Neural cell (in vitro differentiated cells): ENCODE measurements around the gene CPA3. TPM values are rescaled to one million over a fixed set of nuclear protein-coding genes. Genes with fewer than 3 reads are reported as not detected.

Experiments used
- H2AFZ ChIP-seq: fragments of 200-600, 300-800 bp; sonication (generic), shearing (Covaris generic); 2 replicates; pipeline ENCODE4 v1.6.0; 2014; ENCODE audit warnings: low read depth, mild to moderate bottlenecking, antibody characterized with exemption, low read length, moderate library complexity
- H3F3A ChIP-seq: fragments of 200-600 bp; shearing (Covaris generic); 2 replicates; pipeline ENCODE4 v1.6.1; 2016; ENCODE audit warnings: mild to moderate bottlenecking, moderate library complexity, mixed read lengths, antibody characterized with exemption, low read length; ENCODE audit not compliant: insufficient read depth, poor library complexity, severe bottlenecking
- H3K27ac ChIP-seq: fragments of 200-600, 300-800 bp; sonication (generic), shearing (Covaris generic); 2 replicates; pipeline ENCODE4 v1.5.1; 2014; ENCODE audit warnings: mild to moderate bottlenecking, low read length, moderate library complexity
- H3K27me3 ChIP-seq: fragments of 300-800, 200-600 bp; sonication (generic), shearing (Covaris generic); 2 replicates; pipeline ENCODE4 v1.6.0; 2014; ENCODE audit warnings: mild to moderate bottlenecking, low read depth, low read length, moderate library complexity; ENCODE audit not compliant: insufficient read depth
- H3K36me3 ChIP-seq: fragments of 300-800, 200-600 bp; sonication (generic), shearing (Covaris generic); 2 replicates; pipeline ENCODE4 v1.5.1; 2014; ENCODE audit warnings: mild to moderate bottlenecking, antibody characterized with exemption, low read length, moderate library complexity; ENCODE audit not compliant: insufficient read depth
- H3K4me2 ChIP-seq: fragments of 300-800, 200-600 bp; sonication (generic), shearing (Covaris generic); 2 replicates; pipeline ENCODE4 v1.6.0; 2014; ENCODE audit warnings: mild to moderate bottlenecking, low read length
- H3K4me3 ChIP-seq: fragments of 300-800, 200-600 bp; sonication (generic), shearing (Covaris generic); 2 replicates; pipeline ENCODE4 v1.5.1; 2014; ENCODE audit warnings: mild to moderate bottlenecking, low read length, moderate library complexity
- H3K79me2 ChIP-seq: fragments of 200-600 bp; shearing (Covaris generic); replicated peaks from 2 replicates; pipeline ENCODE4 v1.6.0; 2014; ENCODE audit warnings: mild to moderate bottlenecking, low read length, moderate library complexity; ENCODE audit not compliant: insufficient read depth
- H3K9ac ChIP-seq: fragments of 300-800, 200-600 bp; sonication (generic), shearing (Covaris generic); 2 replicates; pipeline ENCODE4 v1.6.1; 2016; ENCODE audit warnings: mild to moderate bottlenecking, low read length, mixed read lengths
- H3K9me2 ChIP-seq: fragments of 200-600 bp; shearing (Covaris generic); 2 replicates; pipeline ENCODE4 v1.6.1; 2016; ENCODE audit warnings: mild to moderate bottlenecking, low read length, mixed read lengths; ENCODE audit not compliant: insufficient read depth
- H3K9me3 ChIP-seq: fragments of 200-600, 300-800 bp; sonication (generic), shearing (Covaris generic); 2 replicates; pipeline ENCODE4 v1.6.1; 2016; ENCODE audit warnings: mild to moderate bottlenecking, mixed run types, low read length, moderate library complexity, mixed read lengths
- H4K20me1 ChIP-seq: fragments of 200-600 bp; shearing (Covaris generic); 2 replicates; pipeline ENCODE4 v1.6.1; 2016; ENCODE audit warnings: mild to moderate bottlenecking, mixed run types; ENCODE audit not compliant: insufficient read depth
- CTCF ChIP-seq: fragments of 450-650 bp; IDR thresholded peaks from 2 replicates; pipeline ENCODE4 v1.5.1; 2014; ENCODE audit warnings: antibody characterized with exemption, mild to moderate bottlenecking, moderate library complexity; ENCODE audit not compliant: poor library complexity, severe bottlenecking
- EP300 ChIP-seq: fragments of 450-650 bp; conservative IDR thresholded peaks from 2 replicates; pipeline ENCODE4 v1.6.1; 2014; ENCODE audit warnings: antibody characterized with exemption, mild to moderate bottlenecking, moderate library complexity; ENCODE audit not compliant: poor library complexity, severe bottlenecking
- EZH2 ChIP-seq: fragments of 200-600, 300-800 bp; shearing (Covaris generic), sonication (generic); IDR thresholded peaks from 2 replicates; pipeline ENCODE4 v1.6.1; 2014; ENCODE audit warnings: antibody characterized with exemption, low read length, borderline replicate concordance, mild to moderate bottlenecking; ENCODE audit not compliant: insufficient read depth, poor library complexity, severe bottlenecking
- MXI1 ChIP-seq: fragments of 450-650 bp; conservative IDR thresholded peaks from 2 replicates; pipeline ENCODE4 v1.6.1; 2014; ENCODE audit warnings: antibody characterized with exemption, mild to moderate bottlenecking; ENCODE audit not compliant: poor library complexity, severe bottlenecking
- POLR2AphosphoS5 ChIP-seq: IDR thresholded peaks from 2 replicates; pipeline ENCODE4 v1.6.1; 2012
- RAD21 ChIP-seq: fragments of 450-650 bp; conservative IDR thresholded peaks from 2 replicates; pipeline ENCODE4 v1.6.1; 2014; ENCODE audit warnings: antibody characterized with exemption, mild to moderate bottlenecking, moderate library complexity
- REST ChIP-seq: IDR thresholded peaks from 2 replicates; pipeline ENCODE4 v1.6.1; 2012; ENCODE audit warnings: borderline replicate concordance
- SMC3 ChIP-seq: fragments of 450-650 bp; conservative IDR thresholded peaks from 2 replicates; pipeline ENCODE4 v1.6.1; 2014; ENCODE audit warnings: antibody characterized with exemption, mild to moderate bottlenecking, moderate library complexity; ENCODE audit not compliant: poor library complexity
- TAF1 ChIP-seq: IDR thresholded peaks from 2 replicates; pipeline ENCODE4 v1.6.1; 2012; ENCODE audit warnings: low read depth
- polyA plus RNA-seq: library from polyadenylated mRNA; depleted of rRNA; stranded (reverse); fragments of >200 nt; gene quantifications from 2 replicates; pipeline ENCODE4 v1.2.3, GENCODE V29; 2014

Gene CPA3
- polyA plus RNA-seq, 1 donor from 2014 or later, result not detected

DNA sequence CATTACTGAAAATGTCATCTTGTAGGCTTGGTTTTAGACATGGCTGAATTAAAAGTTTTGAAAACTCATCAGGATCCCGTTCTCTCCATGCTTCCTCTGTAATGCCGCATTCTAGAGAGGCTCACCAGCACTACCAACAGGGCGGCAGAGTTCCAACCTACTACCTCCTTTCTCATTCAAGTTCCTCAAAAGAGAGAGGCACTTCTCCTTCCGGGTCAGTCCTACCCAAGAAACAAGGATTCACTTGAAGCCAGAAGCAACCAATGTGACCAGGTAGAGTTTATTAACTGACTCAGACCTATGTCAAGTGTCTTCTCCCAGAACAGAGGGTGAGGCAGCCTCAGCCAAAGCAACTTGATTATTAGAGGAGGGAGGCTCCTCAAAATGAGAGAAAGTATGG, 66.5 kb downstream of the CPA3 start:
- Histone ChIP-seq H3F3A (no peaks in the 10 kb centered on the region), H3K9me3 (no peaks in the 10 kb centered on the region), H3K36me3 (no peaks in the 10 kb centered on the region), H3K27ac (no peak overlapping the region), H3K27me3 (no peaks in the 10 kb centered on the region), H4K20me1 (no peaks in the 10 kb centered on the region), H2AFZ (no peak overlapping the region), H3K79me2 (no peaks in the 10 kb centered on the region), H3K9ac (no peak overlapping the region), H3K4me2 (no peak overlapping the region), H3K9me2 (no peaks in the 10 kb centered on the region), H3K4me3 (no peak overlapping the region)
- TF ChIP-seq EZH2, result no peak
- TF ChIP-seq REST, result no peak
- no peak for TF ChIP-seq MXI1
- TF ChIP-seq EP300, result no peak
- TF ChIP-seq CTCF, result no peak
- no peak for TF ChIP-seq POLR2AphosphoS5
- no peak for TF ChIP-seq TAF1

- Histone ChIP-seq H3K9me2 (no peaks in the 10 kb centered on the region), H3K36me3 (no peaks in the 10 kb centered on the region), H3F3A (no peaks in the 10 kb centered on the region), H3K27me3 (no peaks in the 10 kb centered on the region), H2AFZ (no peak overlapping the region), H3K27ac (no peak overlapping the region), H3K4me2 (no peak overlapping the region), H3K9me3 (no peaks in the 10 kb centered on the region), H3K9ac (no peak overlapping the region), H4K20me1 (no peaks in the 10 kb centered on the region), H3K4me3 (no peak overlapping the region), H3K79me2 (no peaks in the 10 kb centered on the region)
- TF ChIP-seq EZH2, result no peak
- no peak for TF ChIP-seq MXI1
- no peak for TF ChIP-seq REST
- no peak for TF ChIP-seq SMC3
- TF ChIP-seq CTCF, result no peak
- no peak for TF ChIP-seq POLR2AphosphoS5
- TF ChIP-seq RAD21, result no peak
- no peak for TF ChIP-seq TAF1
- TF ChIP-seq EP300, result no peak
Measured at GRCh38 chr3:148932972-148933371, 67.9 kb downstream of the CPA3 start.
